HEK293 (cell line): Measurements from ENCODE around the gene STIM2.

ENCODE experiments used
- CTCF ChIA-PET: fragments of 350-600 bp; formaldehyde crosslinking; extraction: SDS; loops from one replicate; lab custom pipeline; 2021; ENCODE audit warnings: antibody characterized with exemption; lab: Yijun Ruan, JAX
- POLR2A ChIA-PET: fragments of 300-600 bp; formaldehyde crosslinking; extraction: SDS; loops from one replicate; lab custom pipeline; 2020; ENCODE audit warnings: antibody characterized with exemption, inconsistent platforms; lab: Yijun Ruan, JAX
- H3K27ac ChIP-seq: fragments of 200-500 bp; sonication (Bioruptor generic); 2 replicates; pipeline ENCODE4 v1.5.1; 2014; ENCODE audit warnings: low read depth, low read length, control low read depth, inconsistent platforms; ENCODE audit errors: extremely low read depth
- H3K36me3 ChIP-seq, 2 experiments: fragments of 200-500 bp in 1 of 2; sonication (Bioruptor generic) in 1 of 2; 1 replicate in 1 of 2; 2 replicates in 1 of 2; pipeline ENCODE4 v1.5.1; 2014 to 2017; ENCODE audit warnings: inconsistent platforms in 2 of 2, low read length in 2 of 2; ENCODE audit not compliant: control insufficient read depth in 2 of 2, insufficient read depth in 1 of 2
- H3K4me1 ChIP-seq: fragments of 200-500 bp; sonication (Bioruptor generic); 2 replicates; pipeline ENCODE4 v1.5.1; 2014; ENCODE audit warnings: mild to moderate bottlenecking, low read length, inconsistent platforms; ENCODE audit not compliant: control insufficient read depth, insufficient read depth
- H3K4me3 ChIP-seq: 2 replicates; pipeline ENCODE4 v1.5.1; 2011; ENCODE audit warnings: low read depth, mild to moderate bottlenecking, control low read depth, low read length, moderate library complexity
- H3K9me3 ChIP-seq: fragments of 200-500 bp; sonication (Bioruptor generic); 2 replicates; pipeline ENCODE4 v1.5.1; 2014; ENCODE audit warnings: low read depth, low read length, inconsistent platforms; ENCODE audit not compliant: control insufficient read depth, insufficient read depth
- BCL11A ChIP-seq: fragments of 450-650 bp; formaldehyde crosslinking; IDR thresholded peaks from 2 replicates; pipeline ENCODE4 v1.5.1; 2016; ENCODE audit warnings: low read depth, missing biosample characterization, missing genetic modification characterization
- EGR2 ChIP-seq: fragments of 450-650 bp; formaldehyde crosslinking; IDR thresholded peaks from 2 replicates; pipeline ENCODE4 v1.5.1; 2016; ENCODE audit warnings: low read depth, missing biosample characterization, missing genetic modification characterization
- ZEB2 ChIP-seq: fragments of 450-650 bp; formaldehyde crosslinking; IDR thresholded peaks from 2 replicates; pipeline ENCODE4 v1.5.1; 2016; ENCODE audit warnings: missing biosample characterization, missing genetic modification characterization
- ZNF114 ChIP-seq: fragments of 450-650 bp; formaldehyde crosslinking; IDR thresholded peaks from 2 replicates; pipeline ENCODE4 v1.5.0; 2017; ENCODE audit warnings: missing biosample characterization, missing genetic modification characterization
- ZNF174 ChIP-seq: fragments of 450-650 bp; formaldehyde crosslinking; IDR thresholded peaks from 2 replicates; pipeline ENCODE4 v1.5.0; 2017; ENCODE audit warnings: missing biosample characterization, mild to moderate bottlenecking, missing genetic modification characterization
- ZNF211 ChIP-seq: fragments of 450-650 bp; formaldehyde crosslinking; IDR thresholded peaks from 2 replicates; pipeline ENCODE4 v1.5.1; 2016; ENCODE audit warnings: low read depth, missing biosample characterization, missing genetic modification characterization
- ZNF221 ChIP-seq: fragments of 450-650 bp; formaldehyde crosslinking; IDR thresholded peaks from 2 replicates; pipeline ENCODE4 v1.5.1; 2017; ENCODE audit warnings: missing biosample characterization, missing genetic modification characterization, borderline replicate concordance
- ZNF302 ChIP-seq: fragments of 450-650 bp; formaldehyde crosslinking; IDR thresholded peaks from 2 replicates; pipeline ENCODE4 v1.5.1; 2016; ENCODE audit warnings: missing biosample characterization, missing genetic modification characterization, low read depth
- ZNF391 ChIP-seq: fragments of 450-650 bp; formaldehyde crosslinking; IDR thresholded peaks from 2 replicates; pipeline ENCODE4 v1.5.1; 2016; ENCODE audit warnings: low read depth, missing biosample characterization, missing genetic modification characterization, borderline replicate concordance
- ZNF555 ChIP-seq: fragments of 450-650 bp; formaldehyde crosslinking; conservative IDR thresholded peaks from 2 replicates; pipeline ENCODE4 v1.5.1; 2017; ENCODE audit warnings: missing biosample characterization, mild to moderate bottlenecking, missing genetic modification characterization, inconsistent platforms
- ZNF639 ChIP-seq: fragments of 450-650 bp; formaldehyde crosslinking; IDR thresholded peaks from 2 replicates; pipeline ENCODE4 v1.5.1; 2016; ENCODE audit warnings: missing biosample characterization, missing genetic modification characterization
- ZSCAN16 ChIP-seq: fragments of 450-650 bp; formaldehyde crosslinking; IDR thresholded peaks from 2 replicates; pipeline ENCODE4 v1.5.1; 2016; ENCODE audit warnings: missing biosample characterization, missing genetic modification characterization
- TF ChIP-seq, protein P1 (sequence below): fragments of 450-650 bp; formaldehyde crosslinking; IDR thresholded peaks from 2 replicates; pipeline ENCODE4 v1.5.1; 2016; ENCODE audit warnings: missing biosample characterization, missing genetic modification characterization, borderline replicate concordance
- TF ChIP-seq, protein P2 (sequence below): fragments of 450-650 bp; formaldehyde crosslinking; IDR thresholded peaks from 2 replicates; pipeline ENCODE4 v1.5.1; 2017; ENCODE audit warnings: missing biosample characterization, missing genetic modification characterization
- TF ChIP-seq, protein P3 (sequence below): fragments of 450-650 bp; formaldehyde crosslinking; IDR thresholded peaks from 2 replicates; pipeline ENCODE4 v1.5.1; 2016; ENCODE audit warnings: missing biosample characterization, missing genetic modification characterization
- TF ChIP-seq, protein P4 (sequence below): fragments of 450-650 bp; formaldehyde crosslinking; IDR thresholded peaks from 2 replicates; pipeline ENCODE4 v1.5.1; 2016; ENCODE audit warnings: missing biosample characterization, missing genetic modification characterization

STIM2 gene

DNA sequence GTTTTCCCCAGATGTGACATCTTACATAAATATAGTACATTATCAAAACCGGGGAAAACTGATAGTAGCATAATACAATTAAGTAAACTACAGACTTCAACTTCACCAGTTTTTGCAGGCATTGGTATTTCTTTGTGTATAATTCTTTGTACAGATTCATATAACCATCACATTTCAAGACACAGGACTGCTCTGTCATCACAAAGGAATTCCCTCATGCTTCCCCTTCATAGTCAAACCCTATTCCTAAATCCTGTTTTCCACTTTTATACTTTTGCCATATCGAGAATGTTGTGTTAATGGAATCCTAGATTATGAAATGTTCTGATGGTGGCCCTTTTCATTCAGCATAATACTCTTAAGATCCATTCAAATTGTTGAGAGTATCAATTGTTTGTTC, 36.0 kb downstream of the STIM2 start:
- TF ChIP-seq ZNF174 (tag by site-specific recombination) (no peak), BCL11A (tag by site-specific recombination) (no peak), ZNF302 (tag by site-specific recombination) (no peak), ZNF221 (tag by site-specific recombination) (no peak), ZNF211 (tag by site-specific recombination) (no peak), ZEB2 (tag by site-specific recombination) (no peak), ZNF114 (tag by site-specific recombination) (no peak), ZNF391 (tag by site-specific recombination) (no peak), ZNF555 (tag by site-specific recombination) (no peak), ZSCAN16 (no peak), ZNF639 (tag by site-specific recombination) (no peak), EGR2 (tag by site-specific recombination) (no peak)
- TF ChIP-seq, protein P1, sequence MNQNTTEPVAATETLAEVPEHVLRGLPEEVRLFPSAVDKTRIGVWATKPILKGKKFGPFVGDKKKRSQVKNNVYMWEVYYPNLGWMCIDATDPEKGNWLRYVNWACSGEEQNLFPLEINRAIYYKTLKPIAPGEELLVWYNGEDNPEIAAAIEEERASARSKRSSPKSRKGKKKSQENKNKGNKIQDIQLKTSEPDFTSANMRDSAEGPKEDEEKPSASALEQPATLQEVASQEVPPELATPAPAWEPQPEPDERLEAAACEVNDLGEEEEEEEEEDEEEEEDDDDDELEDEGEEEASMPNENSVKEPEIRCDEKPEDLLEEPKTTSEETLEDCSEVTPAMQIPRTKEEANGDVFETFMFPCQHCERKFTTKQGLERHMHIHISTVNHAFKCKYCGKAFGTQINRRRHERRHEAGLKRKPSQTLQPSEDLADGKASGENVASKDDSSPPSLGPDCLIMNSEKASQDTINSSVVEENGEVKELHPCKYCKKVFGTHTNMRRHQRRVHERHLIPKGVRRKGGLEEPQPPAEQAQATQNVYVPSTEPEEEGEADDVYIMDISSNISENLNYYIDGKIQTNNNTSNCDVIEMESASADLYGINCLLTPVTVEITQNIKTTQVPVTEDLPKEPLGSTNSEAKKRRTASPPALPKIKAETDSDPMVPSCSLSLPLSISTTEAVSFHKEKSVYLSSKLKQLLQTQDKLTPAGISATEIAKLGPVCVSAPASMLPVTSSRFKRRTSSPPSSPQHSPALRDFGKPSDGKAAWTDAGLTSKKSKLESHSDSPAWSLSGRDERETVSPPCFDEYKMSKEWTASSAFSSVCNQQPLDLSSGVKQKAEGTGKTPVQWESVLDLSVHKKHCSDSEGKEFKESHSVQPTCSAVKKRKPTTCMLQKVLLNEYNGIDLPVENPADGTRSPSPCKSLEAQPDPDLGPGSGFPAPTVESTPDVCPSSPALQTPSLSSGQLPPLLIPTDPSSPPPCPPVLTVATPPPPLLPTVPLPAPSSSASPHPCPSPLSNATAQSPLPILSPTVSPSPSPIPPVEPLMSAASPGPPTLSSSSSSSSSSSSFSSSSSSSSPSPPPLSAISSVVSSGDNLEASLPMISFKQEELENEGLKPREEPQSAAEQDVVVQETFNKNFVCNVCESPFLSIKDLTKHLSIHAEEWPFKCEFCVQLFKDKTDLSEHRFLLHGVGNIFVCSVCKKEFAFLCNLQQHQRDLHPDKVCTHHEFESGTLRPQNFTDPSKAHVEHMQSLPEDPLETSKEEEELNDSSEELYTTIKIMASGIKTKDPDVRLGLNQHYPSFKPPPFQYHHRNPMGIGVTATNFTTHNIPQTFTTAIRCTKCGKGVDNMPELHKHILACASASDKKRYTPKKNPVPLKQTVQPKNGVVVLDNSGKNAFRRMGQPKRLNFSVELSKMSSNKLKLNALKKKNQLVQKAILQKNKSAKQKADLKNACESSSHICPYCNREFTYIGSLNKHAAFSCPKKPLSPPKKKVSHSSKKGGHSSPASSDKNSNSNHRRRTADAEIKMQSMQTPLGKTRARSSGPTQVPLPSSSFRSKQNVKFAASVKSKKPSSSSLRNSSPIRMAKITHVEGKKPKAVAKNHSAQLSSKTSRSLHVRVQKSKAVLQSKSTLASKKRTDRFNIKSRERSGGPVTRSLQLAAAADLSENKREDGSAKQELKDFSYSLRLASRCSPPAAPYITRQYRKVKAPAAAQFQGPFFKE (tag by site-specific recombination): no peak
- TF ChIP-seq, protein P2, sequence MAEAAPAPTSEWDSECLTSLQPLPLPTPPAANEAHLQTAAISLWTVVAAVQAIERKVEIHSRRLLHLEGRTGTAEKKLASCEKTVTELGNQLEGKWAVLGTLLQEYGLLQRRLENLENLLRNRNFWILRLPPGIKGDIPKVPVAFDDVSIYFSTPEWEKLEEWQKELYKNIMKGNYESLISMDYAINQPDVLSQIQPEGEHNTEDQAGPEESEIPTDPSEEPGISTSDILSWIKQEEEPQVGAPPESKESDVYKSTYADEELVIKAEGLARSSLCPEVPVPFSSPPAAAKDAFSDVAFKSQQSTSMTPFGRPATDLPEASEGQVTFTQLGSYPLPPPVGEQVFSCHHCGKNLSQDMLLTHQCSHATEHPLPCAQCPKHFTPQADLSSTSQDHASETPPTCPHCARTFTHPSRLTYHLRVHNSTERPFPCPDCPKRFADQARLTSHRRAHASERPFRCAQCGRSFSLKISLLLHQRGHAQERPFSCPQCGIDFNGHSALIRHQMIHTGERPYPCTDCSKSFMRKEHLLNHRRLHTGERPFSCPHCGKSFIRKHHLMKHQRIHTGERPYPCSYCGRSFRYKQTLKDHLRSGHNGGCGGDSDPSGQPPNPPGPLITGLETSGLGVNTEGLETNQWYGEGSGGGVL (tag by site-specific recombination): no peak
- TF ChIP-seq, protein P3, sequence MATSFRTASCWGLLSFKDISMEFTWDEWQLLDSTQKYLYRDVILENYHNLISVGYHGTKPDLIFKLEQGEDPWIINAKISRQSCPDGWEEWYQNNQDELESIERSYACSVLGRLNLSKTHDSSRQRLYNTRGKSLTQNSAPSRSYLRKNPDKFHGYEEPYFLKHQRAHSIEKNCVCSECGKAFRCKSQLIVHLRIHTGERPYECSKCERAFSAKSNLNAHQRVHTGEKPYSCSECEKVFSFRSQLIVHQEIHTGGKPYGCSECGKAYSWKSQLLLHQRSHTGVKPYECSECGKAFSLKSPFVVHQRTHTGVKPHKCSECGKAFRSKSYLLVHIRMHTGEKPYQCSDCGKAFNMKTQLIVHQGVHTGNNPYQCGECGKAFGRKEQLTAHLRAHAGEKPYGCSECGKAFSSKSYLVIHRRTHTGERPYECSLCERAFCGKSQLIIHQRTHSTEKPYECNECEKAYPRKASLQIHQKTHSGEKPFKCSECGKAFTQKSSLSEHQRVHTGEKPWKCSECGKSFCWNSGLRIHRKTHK (tag by site-specific recombination): no peak
- TF ChIP-seq, protein P4, sequence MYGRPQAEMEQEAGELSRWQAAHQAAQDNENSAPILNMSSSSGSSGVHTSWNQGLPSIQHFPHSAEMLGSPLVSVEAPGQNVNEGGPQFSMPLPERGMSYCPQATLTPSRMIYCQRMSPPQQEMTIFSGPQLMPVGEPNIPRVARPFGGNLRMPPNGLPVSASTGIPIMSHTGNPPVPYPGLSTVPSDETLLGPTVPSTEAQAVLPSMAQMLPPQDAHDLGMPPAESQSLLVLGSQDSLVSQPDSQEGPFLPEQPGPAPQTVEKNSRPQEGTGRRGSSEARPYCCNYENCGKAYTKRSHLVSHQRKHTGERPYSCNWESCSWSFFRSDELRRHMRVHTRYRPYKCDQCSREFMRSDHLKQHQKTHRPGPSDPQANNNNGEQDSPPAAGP: no peak
- ChIA-PET POLR2A (no interaction called here), CTCF (no interaction called here)
- Histone ChIP-seq H3K9me3 (no peaks in the 10 kb centered on the region), H3K4me1 (no peaks in the 10 kb centered on the region), H3K36me3 (no peaks in the 10 kb centered on the region), H3K27ac (no peak overlapping the region), H3K4me3 (no peak overlapping the region)
